Adipose tissue (tissue), 3 donors: Measurements from ENCODE around the gene ELMO1. TPM values are rescaled to one million over a fixed set of nuclear protein-coding genes. Genes with fewer than 3 reads are reported as not detected.
"Not testable (repeated sequence)": the region's sequence is repeated elsewhere in the genome, so short reads cannot be mapped to it uniquely, and the experiment has no call there.

Experiments used
- H3K27ac ChIP-seq: one replicate; pipeline ENCODE4 v1.5.1; 2013; ENCODE audit warnings: low read depth, low read length
- WGBS, 3 donors: extraction: QIAGEN DNeasy Blood & Tissue Kit; methylation state at CpG; one replicate each; pipeline ENCODE4 v1.1.7; 2013; 5-methylcytosine and 5-hydroxymethylcytosine counted together
- polyA plus RNA-seq, 3 donors: library from polyadenylated mRNA; stranded (reverse); fragments of 200-250 nt; gene quantifications; one replicate each; pipeline ENCODE4 v1.2.3, GENCODE V29; 2013
- donor health status: healthy with polysubstance abuse.
- donor health status: Bipolar disorder and iron deficiency.
- donor health status: healthy.

ELMO1 gene
- polyA plus RNA-seq, 3 donors = 3.4 to 22.4 (median 13.9) TPM

DNA sequence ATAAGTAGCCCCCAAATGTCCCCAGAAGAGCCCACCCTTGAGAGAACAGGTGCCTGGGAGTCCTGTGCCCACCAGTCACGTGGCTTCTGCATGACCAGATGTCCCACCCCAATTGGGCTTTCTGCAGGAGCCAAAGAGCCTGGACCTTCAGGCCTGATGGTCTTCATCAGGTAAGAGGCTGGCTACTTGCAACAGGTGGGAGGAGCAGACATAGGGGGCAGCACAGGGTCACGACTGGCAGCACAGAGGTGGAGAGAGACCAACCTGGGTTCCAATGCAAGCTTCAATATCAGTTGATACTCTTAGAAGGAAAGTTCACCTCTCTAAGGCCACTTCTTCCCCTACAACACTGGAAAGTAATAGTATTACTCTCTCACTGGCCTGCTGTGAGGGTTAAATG lies 288.0 kb downstream of the ELMO1 start:
- whole genome bisulfite sequencing, 3 donors = 87 to 90% (median 88%) methylated on average over 2 of the region's 2 CpGs
- H3K27ac ChIP-seq = no peak overlapping the region

DNA sequence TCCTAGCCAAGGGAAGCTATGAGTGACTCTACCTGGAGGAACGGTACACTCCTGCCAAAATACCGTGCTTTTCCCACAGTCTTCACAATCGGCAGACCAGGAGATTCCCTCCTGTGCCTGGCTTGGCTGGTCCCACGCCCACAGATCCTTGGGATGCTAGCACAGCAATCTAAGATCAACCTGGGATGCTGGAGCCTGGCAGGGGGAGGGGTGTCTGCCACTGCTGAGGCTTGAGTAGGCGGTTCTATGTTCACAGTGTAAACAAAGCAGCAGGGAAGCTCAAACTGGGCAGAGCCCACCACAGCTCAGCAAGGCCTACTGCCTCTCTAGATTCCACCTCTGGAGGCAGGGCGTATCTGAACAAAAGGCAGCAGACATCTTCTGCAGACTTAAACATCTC lies 295.3 kb downstream of the ELMO1 start:
- WGBS, 3 donors = 78 to 87% (median 78%) methylated on average over 6 of the region's 6 CpGs

DNA sequence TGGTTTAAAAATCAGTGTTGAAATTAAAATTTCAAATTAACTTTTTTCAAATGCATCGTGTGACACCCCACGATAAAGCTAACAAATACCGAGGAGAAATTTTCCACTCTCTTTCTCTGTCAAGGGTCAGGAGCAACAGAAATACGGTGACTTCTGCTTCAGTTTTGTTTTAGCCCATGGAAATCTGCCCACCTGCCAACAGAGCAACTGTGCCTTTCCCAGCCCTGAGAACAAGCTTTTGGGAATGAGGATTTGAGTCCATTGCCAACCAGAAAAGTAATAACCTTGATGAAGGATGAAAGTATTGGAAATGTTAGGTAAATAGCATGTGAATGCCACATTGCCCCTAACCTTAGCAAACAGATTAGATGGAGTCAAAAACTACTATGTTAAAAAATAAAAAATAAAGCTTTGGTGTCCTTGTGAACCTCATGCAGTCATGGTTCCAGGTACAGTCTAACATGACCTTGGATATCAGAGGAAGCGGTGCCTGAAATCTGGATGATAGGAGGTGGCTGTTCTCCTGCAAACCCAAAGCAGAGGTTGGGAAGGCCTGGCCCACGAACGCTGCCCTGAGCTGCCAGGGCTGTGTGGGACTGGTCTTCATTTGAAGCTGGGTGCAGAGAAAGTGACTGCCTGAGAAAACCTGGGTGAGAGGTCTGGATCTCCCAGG lies 296.8 kb downstream of the ELMO1 start:
- H3K27ac ChIP-seq = no peak overlapping the region
- WGBS, 3 donors = 35 to 92% (median 90%) methylated on average over 7 of the region's 7 CpGs

More for the DNA sequence above, 295.3 kb downstream of the ELMO1 start:
- no peak overlapping the region for H3K27ac ChIP-seq

DNA sequence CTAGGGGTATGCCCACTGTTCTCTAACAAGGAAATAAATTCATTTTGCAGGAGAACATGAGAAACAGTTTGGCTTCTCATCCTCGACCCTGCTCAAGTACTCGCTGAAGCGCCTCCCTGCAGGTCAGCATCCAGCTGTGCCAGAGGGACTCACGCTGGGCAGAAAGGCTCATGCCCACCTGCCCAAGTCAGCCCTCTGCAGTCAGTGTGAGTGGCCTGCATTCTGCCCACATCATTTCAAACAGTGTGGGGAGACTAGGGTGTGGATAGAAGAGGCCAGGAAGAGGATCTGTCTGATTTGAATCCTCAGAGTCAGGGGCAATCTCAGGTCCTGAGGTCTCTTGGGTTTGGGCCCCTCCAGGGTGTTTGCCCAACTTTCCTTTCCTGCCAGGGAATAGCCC lies 297.8 kb downstream of the ELMO1 start:
- WGBS, 3 donors = 69 to 94% (median 92%) methylated on average over 4 of the region's 4 CpGs
- H3K27ac ChIP-seq = no peak overlapping the region

DNA sequence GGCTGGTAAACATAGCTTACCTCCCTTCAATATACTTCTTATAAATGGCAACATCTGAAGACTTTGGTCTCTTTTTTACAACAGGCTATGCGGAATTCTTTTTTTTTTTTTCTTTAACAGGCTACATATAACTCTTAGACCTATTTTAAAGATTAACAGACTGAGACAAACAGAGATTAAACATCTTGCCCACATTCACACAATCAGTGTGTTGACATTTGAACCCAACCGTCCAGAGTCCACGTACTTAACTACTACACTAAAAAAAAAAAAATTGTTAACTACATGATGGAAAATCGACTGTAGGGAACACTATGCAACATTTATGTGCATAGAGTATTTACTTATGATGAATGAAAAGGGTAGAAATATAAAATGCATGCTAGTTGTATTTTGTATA lies 298.5 kb downstream of the ELMO1 start:
- no peak overlapping the region for H3K27ac ChIP-seq
- WGBS, 3 donors = 17 to 68% (median 53%) methylated on average over 4 of the region's 4 CpGs

DNA sequence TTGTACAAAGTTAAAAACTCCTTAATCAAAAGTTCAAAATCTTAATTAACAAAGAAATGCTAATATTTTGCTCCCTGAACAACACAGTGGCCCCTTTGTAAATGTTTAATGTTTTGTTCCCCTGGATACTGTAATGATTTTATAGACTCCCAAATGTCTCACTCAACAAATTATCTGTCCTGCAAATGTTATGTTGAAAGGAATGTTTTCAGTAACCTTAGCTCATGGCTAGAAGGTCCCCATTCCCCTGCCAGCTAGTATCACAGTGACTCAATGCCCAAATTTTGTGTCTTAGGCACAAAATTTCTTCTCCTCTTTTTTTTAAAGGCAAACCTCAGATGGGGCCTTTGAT lies 298.9 kb downstream of the ELMO1 start:
- H3K27ac ChIP-seq = no peak overlapping the region

DNA sequence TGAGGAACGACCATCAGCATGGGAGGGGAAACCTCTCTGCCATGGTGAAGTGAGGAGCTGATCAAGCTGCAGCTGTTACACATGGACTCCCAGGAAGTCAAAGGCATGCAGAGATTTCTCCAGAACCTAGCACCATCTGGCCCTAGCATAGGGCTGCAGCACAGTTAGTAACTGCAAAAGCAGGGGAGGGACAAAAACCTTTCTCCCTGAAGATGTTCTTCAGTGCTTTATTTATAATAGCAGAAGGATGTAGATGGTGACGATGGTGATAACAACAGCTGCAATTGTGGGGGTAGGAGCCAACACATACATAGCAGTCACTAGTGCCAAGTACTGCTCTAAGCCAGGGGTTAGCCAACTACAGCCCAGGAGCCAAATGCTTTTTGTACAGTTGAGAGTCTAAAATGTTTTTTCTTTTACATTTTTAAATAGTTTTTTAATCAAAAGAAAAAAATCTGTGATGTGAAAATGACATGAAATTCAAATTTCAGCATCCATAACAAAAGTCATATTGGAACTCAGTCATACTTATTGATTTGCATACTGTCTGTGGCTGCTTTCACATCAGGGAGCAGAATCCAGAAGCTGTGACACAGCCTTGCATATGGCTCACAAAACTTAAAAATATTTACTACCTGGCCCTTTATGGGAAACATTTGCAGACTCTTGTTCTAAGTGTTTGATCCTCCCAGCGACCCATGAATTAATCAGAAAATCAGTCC lies 299.5 kb downstream of the ELMO1 start:
- no peak overlapping the region for H3K27ac ChIP-seq
- 38 to 73% (median 51%) methylated on average over 3 of the region's 3 CpGs for WGBS, 3 donors

DNA sequence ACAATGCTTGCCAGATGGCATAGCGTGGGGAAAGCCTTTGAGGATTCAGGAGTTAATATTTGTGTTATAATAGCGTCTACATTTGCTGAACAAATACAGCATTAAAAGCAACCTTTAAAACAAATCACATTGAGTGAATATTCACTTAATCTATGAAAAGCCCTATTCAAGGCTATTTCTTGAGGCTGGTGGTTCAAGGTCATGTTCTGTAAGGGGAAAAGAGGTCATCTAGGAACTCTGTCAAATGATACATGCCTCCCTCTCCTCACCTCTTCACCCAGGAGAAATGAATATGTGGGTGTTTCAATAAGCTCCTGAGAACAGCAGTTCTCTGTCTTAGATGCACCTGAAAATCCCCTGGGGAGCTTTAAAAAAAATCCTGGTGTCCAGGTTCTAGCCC lies 303.0 kb downstream of the ELMO1 start:
- no peak overlapping the region for H3K27ac ChIP-seq
- 38 to 97% (median 90%) methylated on average over 2 of the region's 2 CpGs for WGBS, 3 donors

DNA sequence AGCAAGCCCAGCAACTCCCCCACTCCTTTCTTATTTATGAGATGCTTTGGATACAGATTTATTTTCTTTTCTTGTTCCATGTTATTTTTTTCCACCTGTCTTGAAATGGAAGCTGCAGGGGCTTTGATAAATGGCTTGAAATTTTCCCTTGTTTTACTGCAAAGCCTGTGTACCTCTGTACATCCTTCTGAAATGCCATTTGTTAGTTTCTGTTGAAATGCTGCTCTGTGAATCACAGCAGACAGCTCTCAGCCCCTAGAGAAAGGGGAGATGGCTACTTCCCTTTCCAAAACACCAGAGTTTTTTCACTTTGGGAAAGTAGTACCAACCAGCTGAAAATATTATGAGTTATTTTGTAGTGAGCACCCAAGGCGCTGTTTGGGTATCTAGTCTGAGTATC lies 304.2 kb downstream of the ELMO1 start:
- 96 to 100% (median 97%) methylated on average over 1 of the region's 1 CpG for WGBS, 3 donors
- no peak overlapping the region for H3K27ac ChIP-seq

DNA sequence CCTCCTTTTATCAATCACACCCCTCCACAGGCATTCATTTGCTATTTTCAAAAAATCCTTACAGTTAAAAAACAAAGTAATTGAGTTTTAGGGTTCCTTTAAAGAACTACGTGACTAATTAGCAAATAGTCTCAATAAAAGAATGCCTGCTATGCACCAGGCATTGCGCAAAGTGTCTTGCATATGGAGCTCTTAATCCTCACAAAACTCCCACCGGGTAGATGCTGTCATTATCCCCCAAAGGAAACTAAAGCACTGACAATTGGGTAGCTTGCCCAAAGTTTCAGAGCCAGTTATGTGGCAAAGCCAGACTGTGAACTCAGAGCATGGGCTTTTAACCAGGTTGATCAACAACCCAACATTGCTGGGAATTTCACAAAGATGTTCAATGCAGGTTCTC lies 305.7 kb downstream of the ELMO1 start:
- 79 to 84% (median 82%) methylated on average over 3 of the region's 3 CpGs for WGBS, 3 donors

DNA sequence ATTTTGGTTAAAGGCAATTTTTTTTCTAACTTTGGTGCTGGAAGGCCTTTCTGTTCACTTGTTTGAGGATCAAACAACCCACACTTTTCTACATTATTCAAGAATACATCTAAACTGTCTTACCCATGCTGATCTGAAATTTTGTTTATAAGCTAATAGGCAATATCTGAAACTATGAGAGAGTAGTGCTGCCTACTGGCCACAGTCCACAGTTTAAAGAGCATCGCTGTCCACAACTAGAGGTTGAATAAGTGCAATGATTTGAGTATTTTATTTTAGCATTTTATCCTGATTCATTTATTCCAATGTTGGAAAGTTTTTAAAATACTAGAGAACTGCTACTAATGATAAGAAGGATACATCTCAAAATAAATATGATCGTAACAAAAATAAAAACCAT lies 306.9 kb downstream of the ELMO1 start:
- WGBS, 3 donors = 96 to 99% (median 96%) methylated on average over 2 of the region's 2 CpGs

More for the DNA sequence above, 305.7 kb downstream of the ELMO1 start:
- H3K27ac ChIP-seq = no peak overlapping the region

DNA sequence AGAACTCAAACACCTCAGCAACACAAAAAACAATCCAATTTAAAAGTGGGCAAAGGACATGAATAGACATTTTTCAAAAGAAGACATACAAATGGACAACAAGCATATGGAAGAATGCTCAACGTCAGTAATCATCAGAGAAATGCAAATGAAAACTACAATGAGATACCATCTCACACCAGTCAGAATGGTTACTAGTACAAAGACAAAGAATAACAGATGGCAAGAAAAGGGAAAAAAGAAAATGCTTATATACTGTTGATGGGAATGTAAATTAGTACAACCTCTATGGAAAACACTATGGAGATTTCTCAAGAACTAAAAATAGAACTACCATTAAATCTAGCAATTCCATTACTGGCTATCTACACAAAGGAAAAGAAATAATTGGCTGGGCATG lies 314.8 kb downstream of the ELMO1 start:
- not testable (repeated sequence) for H3K27ac ChIP-seq
- 81 to 95% (median 87%) methylated on average over 1 of the region's 1 CpG for WGBS, 3 donors

More for the DNA sequence above, 306.9 kb downstream of the ELMO1 start:
- H3K27ac ChIP-seq = no peak overlapping the region

DNA sequence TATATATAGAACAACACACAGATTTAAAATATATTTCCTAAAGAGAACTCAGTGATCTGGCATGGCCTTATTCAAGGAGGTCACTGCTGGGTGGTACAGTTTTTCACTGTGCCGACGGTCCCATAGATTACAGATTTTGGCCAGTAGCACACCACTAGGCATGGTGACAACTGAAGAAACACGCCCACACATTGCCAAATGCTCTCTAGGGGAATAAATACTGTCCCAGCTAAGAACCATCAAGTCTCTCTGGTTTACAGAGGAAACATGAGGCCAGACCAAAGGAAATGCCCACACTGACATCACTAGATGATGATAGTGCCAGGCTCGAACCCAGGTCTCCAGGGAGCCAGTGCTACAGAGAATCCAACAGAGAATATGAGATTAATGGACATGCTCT lies 316.8 kb downstream of the ELMO1 start:
- 73 to 76% (median 76%) methylated on average over 4 of the region's 4 CpGs for WGBS, 3 donors
- H3K27ac ChIP-seq = no peak overlapping the region

DNA sequence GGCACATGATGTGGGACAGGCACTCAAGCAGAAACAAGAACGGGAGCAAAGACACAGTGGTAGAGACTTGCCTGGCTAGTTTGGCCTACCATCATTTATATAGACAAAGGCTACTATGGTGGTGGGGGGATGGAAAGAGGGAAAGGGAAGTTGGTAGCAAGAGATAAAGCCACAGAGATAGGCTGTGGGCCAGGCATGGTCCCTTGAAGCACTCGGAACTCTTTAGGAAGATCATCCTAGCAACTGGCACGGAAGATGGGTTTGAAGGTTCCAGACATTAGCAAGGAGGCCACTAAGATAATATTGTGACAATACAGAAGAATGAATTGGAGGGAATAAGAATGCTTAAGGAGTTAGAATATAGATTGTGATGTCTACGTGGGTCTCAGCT lies 319.6 kb downstream of the ELMO1 start:
- no peak overlapping the region for H3K27ac ChIP-seq

DNA sequence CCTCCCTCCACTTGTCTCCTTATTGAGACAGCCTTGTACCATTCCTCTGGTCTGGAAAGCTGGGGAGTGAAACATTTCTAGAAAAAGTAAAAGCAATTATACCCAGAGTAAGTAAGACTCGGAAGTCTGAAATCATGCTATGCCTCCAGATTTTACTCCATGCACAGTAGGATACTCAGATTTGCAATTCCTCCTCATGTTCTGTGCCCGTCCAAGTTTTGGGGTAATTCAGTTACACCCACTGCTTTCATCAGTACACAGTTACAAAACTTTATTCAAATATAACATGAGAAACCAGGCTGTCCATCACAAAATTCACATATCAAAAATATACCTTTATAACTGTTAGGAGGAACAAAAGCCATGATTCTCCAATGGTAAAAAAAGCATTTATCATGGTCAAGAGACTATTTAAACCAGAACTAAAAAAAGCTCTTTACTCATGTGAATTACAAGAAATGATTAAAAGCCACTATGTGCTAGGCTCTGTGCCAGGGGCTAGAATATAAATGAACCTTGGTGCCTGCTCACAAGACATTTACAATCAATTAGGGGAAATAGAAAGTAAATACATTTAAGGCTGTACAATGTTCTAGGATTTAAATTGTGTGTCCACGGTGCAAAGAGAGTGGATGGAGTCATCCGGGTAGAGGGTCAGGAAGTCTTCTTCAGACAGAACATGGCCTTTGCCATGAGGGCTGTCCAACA lies 320.2 kb downstream of the ELMO1 start:
- no peak overlapping the region for H3K27ac ChIP-seq

More for the DNA sequence above, 319.6 kb downstream of the ELMO1 start:
- 88 to 91% (median 88%) methylated on average over 4 of the region's 4 CpGs for whole genome bisulfite sequencing, 3 donors

DNA sequence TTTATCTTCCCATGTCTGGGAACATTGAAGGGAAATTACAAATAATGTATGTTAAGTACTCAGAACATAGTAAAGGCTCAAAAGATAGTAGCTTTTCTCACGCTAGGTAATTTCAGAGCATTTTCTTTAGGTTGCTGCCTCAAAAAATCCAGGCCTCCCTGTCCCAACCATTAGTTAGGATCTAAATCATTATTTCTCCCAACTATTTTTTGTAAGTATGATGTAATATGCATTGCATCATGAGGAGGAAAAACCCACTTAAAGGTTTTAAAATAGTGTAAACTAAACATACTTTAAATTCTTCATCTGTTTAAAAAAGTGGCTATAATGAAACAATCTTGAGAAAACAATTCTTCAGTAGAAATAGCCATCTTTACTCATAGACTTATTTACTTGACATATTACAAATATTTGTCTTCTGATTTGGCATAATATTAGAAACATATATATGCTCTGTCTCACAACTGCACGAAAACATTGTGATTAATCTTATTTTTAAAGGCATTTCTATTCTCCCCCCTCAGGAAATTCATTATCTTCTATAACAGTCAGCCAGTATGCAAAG lies 329.3 kb downstream of the ELMO1 start:
- H3K27ac ChIP-seq = no peak overlapping the region
- WGBS, 3 donors = 77 to 88% (median 80%) methylated on average over 2 of the region's 2 CpGs

More for the DNA sequence above, 320.2 kb downstream of the ELMO1 start:
- whole genome bisulfite sequencing, 3 donors = 63 to 75% (median 66%) methylated on average over 4 of the region's 4 CpGs

DNA sequence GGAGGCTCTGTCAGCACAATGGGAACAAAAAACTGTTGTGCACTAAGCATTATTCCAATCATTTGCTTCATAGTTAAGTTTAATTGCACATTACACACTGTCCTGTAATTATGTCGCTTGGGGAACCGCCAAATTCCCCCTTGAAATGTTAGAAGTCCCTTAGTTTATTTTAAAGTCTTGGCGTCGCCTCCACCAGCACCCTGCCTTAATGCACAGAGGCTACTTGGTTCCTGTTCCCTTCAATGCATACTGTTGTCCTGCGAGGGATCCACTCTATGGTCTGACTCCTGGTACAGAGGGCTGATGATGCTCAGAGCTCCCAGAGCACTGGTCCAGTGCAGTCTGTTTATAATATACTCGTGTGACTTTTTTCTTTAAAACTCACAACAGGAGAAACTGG lies 330.7 kb downstream of the ELMO1 start:
- WGBS, 3 donors = 90 to 92% (median 91%) methylated on average over 6 of the region's 6 CpGs

DNA sequence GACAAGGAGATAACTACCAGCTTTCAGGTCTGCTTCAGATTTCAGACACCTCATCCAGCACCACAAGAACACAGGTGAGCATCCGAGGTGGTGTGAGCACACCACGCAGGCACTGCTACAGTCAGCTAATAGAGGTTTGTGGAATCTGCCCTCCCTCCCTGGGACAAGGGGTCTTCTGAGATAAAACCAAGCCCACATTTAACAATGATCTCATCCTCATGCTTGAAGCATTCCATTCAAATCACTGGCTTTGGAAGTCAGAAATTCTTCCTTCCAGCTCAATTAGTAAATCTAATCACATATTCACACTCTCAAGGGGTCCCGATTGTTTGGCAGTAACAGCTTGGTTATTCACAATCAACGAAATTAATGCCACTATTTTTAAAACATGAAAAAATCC lies 331.4 kb downstream of the ELMO1 start:
- WGBS, 3 donors = 73 to 80% (median 78%) methylated on average over 4 of the region's 4 CpGs
- H3K27ac ChIP-seq = no peak overlapping the region

More for the DNA sequence above, 330.7 kb downstream of the ELMO1 start:
- H3K27ac ChIP-seq = no peak overlapping the region

DNA sequence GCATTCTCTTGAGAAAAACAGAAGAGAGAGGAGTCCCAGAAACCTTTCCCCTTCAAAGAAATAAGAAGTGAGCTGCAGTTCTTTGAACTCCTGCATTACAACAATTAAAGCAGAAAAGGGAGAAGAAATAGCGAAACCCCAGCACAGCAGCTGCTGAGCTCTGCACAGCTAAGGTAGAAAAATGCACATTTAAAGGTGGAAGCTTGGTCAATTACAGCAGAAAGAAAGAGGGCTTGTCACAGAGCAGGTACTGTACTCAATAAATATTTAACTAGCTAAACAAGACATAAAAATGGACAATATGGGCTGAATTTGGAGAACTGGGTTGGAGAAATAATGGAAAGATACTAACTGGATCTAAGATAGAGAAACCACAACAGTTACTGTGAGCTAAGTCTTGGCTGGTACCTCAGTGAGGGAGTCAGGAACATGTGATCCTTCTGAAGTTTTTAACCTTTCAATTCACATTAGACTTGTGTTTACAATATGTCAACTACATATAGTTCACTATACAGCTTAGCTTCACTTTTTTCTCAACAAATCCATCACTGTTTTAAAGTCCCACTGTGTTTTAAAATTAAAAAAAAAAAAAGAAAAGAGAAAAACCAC lies 332.5 kb downstream of the ELMO1 start:
- H3K27ac ChIP-seq = no peak overlapping the region
- WGBS, 3 donors = 88 to 97% (median 91%) methylated on average over 1 of the region's 1 CpG
